ENCODE measurements around the gene SUSD1.

- TF ChIP-seq EZH2phosphoT487 (IDR thresholded peaks at IDR 0.05; ENCODE audit: borderline replicate concordance, low read depth) (no peak), ZBTB33 (IDR thresholded peaks at IDR 0.05; ENCODE audit: borderline replicate concordance, low read depth) (no peak), EP300 (IDR thresholded peaks at IDR 0.05; ENCODE audit: borderline replicate concordance in 1 of 2, low read depth in 1 of 2, low read length in 1 of 2) (no peak), USF2 (IDR thresholded peaks at IDR 0.05; ENCODE audit: borderline replicate concordance, low read depth, low read length) (no peak), SIN3A (IDR thresholded peaks at IDR 0.05; ENCODE audit: borderline replicate concordance, low read depth, low read length) (no peak), CHD2 (IDR thresholded peaks at IDR 0.05; ENCODE audit: low read length, partially characterized antibody) (no peak), RCOR1 (IDR thresholded peaks at IDR 0.05; ENCODE audit: low read length) (no peak), NFIC (IDR thresholded peaks at IDR 0.05; ENCODE audit: borderline replicate concordance) (no peak), GABPA (IDR thresholded peaks at IDR 0.05; ENCODE audit: low read depth) (no peak), GATA2 (CRISPR knock-in tag; IDR thresholded peaks at IDR 0.05) (no peak), MAX (IDR thresholded peaks at IDR 0.05; ENCODE audit: low read depth) (no peak)
- TF ChIP-seq, protein P1, sequence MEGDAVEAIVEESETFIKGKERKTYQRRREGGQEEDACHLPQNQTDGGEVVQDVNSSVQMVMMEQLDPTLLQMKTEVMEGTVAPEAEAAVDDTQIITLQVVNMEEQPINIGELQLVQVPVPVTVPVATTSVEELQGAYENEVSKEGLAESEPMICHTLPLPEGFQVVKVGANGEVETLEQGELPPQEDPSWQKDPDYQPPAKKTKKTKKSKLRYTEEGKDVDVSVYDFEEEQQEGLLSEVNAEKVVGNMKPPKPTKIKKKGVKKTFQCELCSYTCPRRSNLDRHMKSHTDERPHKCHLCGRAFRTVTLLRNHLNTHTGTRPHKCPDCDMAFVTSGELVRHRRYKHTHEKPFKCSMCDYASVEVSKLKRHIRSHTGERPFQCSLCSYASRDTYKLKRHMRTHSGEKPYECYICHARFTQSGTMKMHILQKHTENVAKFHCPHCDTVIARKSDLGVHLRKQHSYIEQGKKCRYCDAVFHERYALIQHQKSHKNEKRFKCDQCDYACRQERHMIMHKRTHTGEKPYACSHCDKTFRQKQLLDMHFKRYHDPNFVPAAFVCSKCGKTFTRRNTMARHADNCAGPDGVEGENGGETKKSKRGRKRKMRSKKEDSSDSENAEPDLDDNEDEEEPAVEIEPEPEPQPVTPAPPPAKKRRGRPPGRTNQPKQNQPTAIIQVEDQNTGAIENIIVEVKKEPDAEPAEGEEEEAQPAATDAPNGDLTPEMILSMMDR (IDR thresholded peaks at IDR 0.05): no peak
Measured at GRCh38 chr9:112007575-112008240, 167.4 kb downstream of the SUSD1 start.

Data from SK-N-SH (cell line).